HCT116 (cell line): Measurements from ENCODE around the gene SUSD3. TPM values are rescaled to one million over a fixed set of nuclear protein-coding genes. Genes with fewer than 3 reads are reported as not detected.

Source experiments
- ATAC-seq: fragments of 200-7000 bp; cut with Tn5 transposase; 2 replicates; pipeline ENCODE4 v1.9.1; 2020; ENCODE audit warnings: mild to moderate bottlenecking, moderate library complexity
- BruUV-seq: library from RNA; stranded (reverse); fragments of 400-500 nt; replicated peaks from 2 replicates; lab custom pipeline; 2021; lab: Mats Ljungman, UMichigan
- CTCF ChIA-PET: fragments of 300-600 bp; sonication (Branson Sonifier 250); formaldehyde crosslinking; loops from one replicate; lab custom pipeline; 2021; ENCODE audit warnings: antibody characterized with exemption; lab: Charles Lee
- POLR2A ChIA-PET: fragments of 300-600, 350-600 bp; sonication (Branson Sonifier 250); formaldehyde crosslinking; loops from one replicate; lab custom pipeline; 2021; ENCODE audit warnings: antibody characterized with exemption; lab: Charles Lee
- RAD21 ChIA-PET, 2 experiments: fragments of 300-600 bp; sonication (Branson Sonifier 250); formaldehyde crosslinking; loops; one replicate each; lab custom pipeline; 2023; ENCODE audit warnings: low total read pairs in 2 of 2; ENCODE audit not compliant: uncharacterized antibody in 2 of 2, unreplicated experiment in 2 of 2, low non-redundant PET in 1 of 2; lab: Charles Lee
- DNase-seq: peaks from one replicate; pipeline ENCODE4 v3.0.0-alpha.2; 2010; ENCODE audit warnings: low read depth, low spot score
- H2AFZ ChIP-seq: fragments of 200-600 bp; shearing (Covaris generic), sonication (generic); 2 replicates; pipeline ENCODE4 v1.6.1; 2017; ENCODE audit warnings: low read depth, mixed run types, mixed read lengths, antibody characterized with exemption, low read length; ENCODE audit not compliant: poor library complexity, severe bottlenecking
- H3K27ac ChIP-seq: 2 replicates; pipeline ENCODE4 v1.5.1; 2012; ENCODE audit warnings: low read depth, low read length
- H3K27me3 ChIP-seq: fragments of 200-600 bp; sonication (generic); 2 replicates; pipeline ENCODE4 v1.6.1; 2016; ENCODE audit warnings: mixed run types, low read length, mixed read lengths; ENCODE audit not compliant: insufficient read depth
- H3K36me3 ChIP-seq, 2 experiments: fragments of 200-500 bp in 1 of 2; fragments of 200-600 bp in 1 of 2; sonication (Bioruptor generic) in 1 of 2; sonication (generic) in 1 of 2; 2 replicates each; pipeline versions ENCODE4 v1.5.1 to v1.6.1; 2014 to 2016; ENCODE audit warnings: low read length in 2 of 2, inconsistent platforms in 1 of 2, mixed read lengths in 1 of 2, mixed run types in 1 of 2; ENCODE audit not compliant: insufficient read depth in 2 of 2, control insufficient read depth in 1 of 2
- H3K4me1 ChIP-seq, 2 experiments: fragments of 200-600 bp in 1 of 2; sonication (generic) in 1 of 2; 2 replicates each; pipeline versions ENCODE4 v1.5.1 to v1.6.1; 2012 to 2017; ENCODE audit warnings: low read length in 2 of 2, inconsistent platforms in 1 of 2, mild to moderate bottlenecking in 1 of 2, mixed read lengths in 1 of 2, mixed run types in 1 of 2, moderate library complexity in 1 of 2; ENCODE audit not compliant: insufficient read depth in 2 of 2, control insufficient read depth in 1 of 2
- H3K4me2 ChIP-seq: fragments of 200-600 bp; sonication (generic); 2 replicates; pipeline ENCODE4 v1.6.1; 2017; ENCODE audit warnings: mixed run types, low read length, mixed read lengths
- H3K4me3 ChIP-seq, 2 experiments: fragments of 200-600 bp in 1 of 2; sonication (generic) in 1 of 2; replicated peaks in 1 of 2; 2 replicates each; pipeline ENCODE4 v1.5.1; 2011 to 2016; ENCODE audit warnings: low read length in 2 of 2, control low read depth in 1 of 2, low read depth in 1 of 2, mild to moderate bottlenecking in 1 of 2, mixed read lengths in 1 of 2, mixed run types in 1 of 2
- H3K79me2 ChIP-seq: fragments of 200-600 bp; sonication (generic); 2 replicates; pipeline ENCODE4 v1.6.1; 2017; ENCODE audit warnings: mild to moderate bottlenecking, mixed run types, low read length, moderate library complexity, mixed read lengths; ENCODE audit not compliant: insufficient read depth
- H3K9ac ChIP-seq: fragments of 200-600 bp; sonication (generic); 2 replicates; pipeline ENCODE4 v1.6.1; 2016; ENCODE audit warnings: low read length, mixed read lengths
- H3K9me2 ChIP-seq: fragments of 200-600 bp; sonication (generic), shearing (Covaris generic); 2 replicates; pipeline ENCODE4 v1.6.1; 2017; ENCODE audit warnings: mixed run types, mild to moderate bottlenecking, moderate library complexity; ENCODE audit not compliant: insufficient read depth
- H3K9me3 ChIP-seq, 2 experiments: fragments of 200-500 bp in 1 of 2; fragments of 200-600 bp in 1 of 2; sonication (Bioruptor generic) in 1 of 2; sonication (generic) in 1 of 2; 2 replicates each; pipeline ENCODE4 v1.6.1; 2014 to 2017; ENCODE audit warnings: low read length in 2 of 2, mixed read lengths in 2 of 2, inconsistent platforms in 1 of 2, low read depth in 1 of 2, mild to moderate bottlenecking in 1 of 2, mixed run types in 1 of 2, moderate library complexity in 1 of 2; ENCODE audit not compliant: control insufficient read depth in 1 of 2, insufficient read depth in 1 of 2
- H4K20me1 ChIP-seq: fragments of 200-600 bp; sonication (generic), shearing (Covaris generic); 2 replicates; pipeline ENCODE4 v1.6.1; 2017; ENCODE audit warnings: mixed run types, mild to moderate bottlenecking, moderate library complexity; ENCODE audit not compliant: insufficient read depth
- CEBPB ChIP-seq: IDR thresholded peaks from 2 replicates; pipeline ENCODE4 v1.6.1; 2012; ENCODE audit warnings: low read depth
- EGR1 ChIP-seq: IDR thresholded peaks from 2 replicates; pipeline ENCODE4 v1.6.1; 2012; ENCODE audit warnings: low read depth
- FOSL1 ChIP-seq: IDR thresholded peaks from 2 replicates; pipeline ENCODE4 v1.6.1; 2012; ENCODE audit warnings: low read depth
- POLR2AphosphoS5 ChIP-seq: IDR thresholded peaks from 2 replicates; pipeline ENCODE4 v1.6.1; 2011; ENCODE audit warnings: mild to moderate bottlenecking, low read depth, low read length, moderate library complexity
- SIN3A ChIP-seq: IDR thresholded peaks from 2 replicates; pipeline ENCODE4 v1.6.1; 2012; ENCODE audit warnings: low read depth
- ZBTB33 ChIP-seq: IDR thresholded peaks from 2 replicates; pipeline ENCODE4 v1.6.1; 2011; ENCODE audit warnings: mild to moderate bottlenecking, low read length, moderate library complexity; ENCODE audit not compliant: insufficient replicate concordance; ENCODE audit errors: extremely low read depth
- intact Hi-C: fragments of 100-400 bp; cut with micrococcal nuclease; formaldehyde crosslinking; loops from 2 replicates; pipeline ENCODE4 v1.10.0; 2022
- total RNA-seq: library from RNA; stranded (reverse); gene quantifications from one replicate; pipeline ENCODE4 v1.2.1, GENCODE V29; 2021; ENCODE audit not compliant: unreplicated experiment
- TF ChIP-seq, protein P1 (sequence below): IDR thresholded peaks from 2 replicates; pipeline ENCODE4 v1.6.1; 2012

SUSD3 gene
- total RNA-seq, 1 experiment from 2014 or later: 11.3 TPM

DNA sequence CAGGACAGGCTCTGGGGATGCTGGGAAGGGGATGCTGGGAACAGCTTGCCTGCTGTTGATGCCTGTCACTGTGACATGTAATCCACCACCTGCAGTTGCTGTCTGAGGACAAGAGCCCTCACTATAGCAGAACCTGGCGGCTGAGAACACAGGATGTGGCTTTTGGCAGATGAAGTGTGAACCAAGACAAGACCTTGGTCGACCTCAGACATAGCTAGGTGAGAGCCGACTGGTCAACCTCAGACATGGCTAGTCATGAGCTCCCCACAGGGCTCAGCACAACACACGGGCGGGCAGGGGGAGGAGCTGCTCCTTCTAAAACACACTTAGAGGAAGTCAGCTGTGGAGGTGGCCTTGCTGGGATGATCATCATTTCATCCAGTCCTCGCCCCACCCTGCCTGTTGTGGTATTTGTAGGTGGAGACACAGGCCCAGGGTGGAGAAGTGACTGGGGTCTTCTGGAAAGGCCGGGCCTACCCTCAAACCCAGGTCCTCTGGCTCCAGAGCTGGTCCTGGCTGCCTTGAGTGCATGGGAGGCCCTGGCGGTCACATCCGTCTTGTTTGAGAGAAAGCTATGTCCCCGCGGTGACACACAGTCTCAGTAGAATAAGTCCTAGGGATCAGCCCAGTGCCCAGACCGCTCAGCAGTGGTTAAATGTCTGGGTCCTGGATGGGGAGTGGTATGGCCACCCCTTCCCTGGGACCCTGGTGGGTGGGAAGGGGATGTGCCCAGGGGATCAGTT is 6.1 kb downstream of the SUSD3 start:
- POLR2A ChIA-PET: interaction anchor here (0.6 kb wide), 1 partner anchor 9 kb away, joined by 3 read pairs; no protein-coding TSS in a partner anchor
- Histone ChIP-seq H3K9me2 (no peaks in the 10 kb centered on the region), H4K20me1 (no peaks in the 10 kb centered on the region), H3K4me3 (no peak overlapping the region), H2AFZ (no peak overlapping the region), H3K79me2 (no peaks in the 10 kb centered on the region), H3K9ac (no peak overlapping the region), H3K4me1 (peaks cover 7 to 22% of the 10 kb centered on the region in 2 experiments; a peak in 3 of 4 replicates), H3K9me3 (no peaks in the 10 kb centered on the region), H3K4me2 (no peak overlapping the region), H3K27ac (no peak overlapping the region), H3K27me3 (no peaks in the 10 kb centered on the region), H3K36me3 (no peaks in the 10 kb centered on the region)
- ATAC-seq (no peak), DNase-seq (no peak)
- RAD21 ChIA-PET: interaction anchor here in 1 of 2 experiments (0.6 kb wide), 1 partner anchor 34 kb away, joined by 5 read pairs; no protein-coding TSS in a partner anchor
- intact Hi-C loops: no loop called here
- no TSS peak for BruUV-seq
- CTCF ChIA-PET: interaction anchor here (0.6 kb wide), 1 partner anchor 851 kb away, joined by 3 read pairs; no protein-coding TSS in a partner anchor
- no peak for TF ChIP-seq EGR1

GRCh38 chr9:93065135-93065720 is 6.7 kb downstream of the SUSD3 start:
- DNase-seq: no peak
- no TSS peak for BruUV-seq

More at GRCh38 chr9:93065135-93065720, 6.7 kb downstream of the SUSD3 start:
- no peaks in the 10 kb centered on the region for H3K36me3 ChIP-seq
- CTCF ChIA-PET: interaction anchor here (0.6 kb wide), 1 partner anchor 851 kb away, joined by 3 read pairs; no protein-coding TSS in a partner anchor
- TF ChIP-seq POLR2AphosphoS5 (no peak), CEBPB (no peak), SIN3A (no peak), FOSL1 (no peak), ZBTB33 (no peak)
- TF ChIP-seq, protein P1, sequence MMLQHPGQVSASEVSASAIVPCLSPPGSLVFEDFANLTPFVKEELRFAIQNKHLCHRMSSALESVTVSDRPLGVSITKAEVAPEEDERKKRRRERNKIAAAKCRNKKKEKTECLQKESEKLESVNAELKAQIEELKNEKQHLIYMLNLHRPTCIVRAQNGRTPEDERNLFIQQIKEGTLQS: no peak
- H3K4me2 ChIP-seq: no peak overlapping the region
- ATAC-seq: no peak
- intact Hi-C loops: no loop called here
- H3K9me3 ChIP-seq: no peaks in the 10 kb centered on the region
- no peaks in the 10 kb centered on the region for H4K20me1 ChIP-seq
- no peak overlapping the region for H2AFZ ChIP-seq
- H3K27me3 ChIP-seq: no peaks in the 10 kb centered on the region
- H3K9me2 ChIP-seq: no peaks in the 10 kb centered on the region
- no peak overlapping the region for H3K27ac ChIP-seq
- H3K4me1 ChIP-seq: peaks cover 4 to 15% of the 10 kb centered on the region in 2 experiments; a peak in 3 of 4 replicates
- no peak overlapping the region for H3K9ac ChIP-seq
- RAD21 ChIA-PET: interaction anchor here in 1 of 2 experiments (0.6 kb wide), 1 partner anchor 34 kb away, joined by 5 read pairs; no protein-coding TSS in a partner anchor
- no peaks in the 10 kb centered on the region for H3K79me2 ChIP-seq
- POLR2A ChIA-PET: no interaction called here
- no peak overlapping the region for H3K4me3 ChIP-seq
